Activated CD8-positive, alpha-beta T cell treated with anti-CD3 and anti-CD28 coated beads for 36 hours (primary cell): ENCODE data around the gene ATXN1. TPM values are rescaled to one million over a fixed set of nuclear protein-coding genes. Genes with fewer than 3 reads are reported as not detected.

Experiments
- ATAC-seq: fragments of 200-7000 bp; cut with Tn5 transposase; one replicate; pipeline ENCODE4 v1.10.0; 2021; ENCODE audit warnings: mild to moderate bottlenecking, moderate library complexity
- CTCF ChIA-PET: fragments of 350-600 bp; sonication (Branson Sonifier 250); formaldehyde crosslinking; loops from one replicate; lab custom pipeline; 2021; ENCODE audit warnings: antibody characterized with exemption; lab: Charles Lee
- POLR2A ChIA-PET: fragments of 350-600 bp; sonication (Branson Sonifier 250); formaldehyde crosslinking; loops from one replicate; lab custom pipeline; 2021; ENCODE audit warnings: antibody characterized with exemption; lab: Charles Lee
- DNase-seq: peaks from one replicate; pipeline ENCODE4 v3.0.0-alpha.2; 2020
- H3K27ac Mint-ChIP-seq: one replicate; pipeline ENCODE4 v1.8.0; 2021; ENCODE audit warnings: mild to moderate bottlenecking, mixed read lengths
- H3K27me3 Mint-ChIP-seq: one replicate; pipeline ENCODE4 v1.8.0; 2021; ENCODE audit warnings: mixed read lengths
- H3K36me3 Mint-ChIP-seq: one replicate; pipeline ENCODE4 v1.8.0; 2021; ENCODE audit warnings: low read depth, mixed read lengths
- H3K4me1 Mint-ChIP-seq: one replicate; pipeline ENCODE4 v1.8.0; 2021; ENCODE audit warnings: low read depth, mixed read lengths
- H3K4me3 Mint-ChIP-seq: one replicate; pipeline ENCODE4 v1.8.0; 2021; ENCODE audit warnings: mild to moderate bottlenecking, moderate library complexity, mixed read lengths
- H3K9me3 Mint-ChIP-seq: one replicate; pipeline ENCODE4 v1.8.0; 2021; ENCODE audit warnings: mixed read lengths
- CTCF ChIP-seq: fragments of 200-600 bp; IDR thresholded peaks from one replicate; pipeline ENCODE4 v1.8.0; 2022; ENCODE audit warnings: antibody characterized with exemption, mild to moderate bottlenecking
- intact Hi-C: fragments of 100-400 bp; cut with micrococcal nuclease; formaldehyde crosslinking; loops from one replicate; pipeline ENCODE4 v1.10.0; 2022
- total RNA-seq, 2 experiments: library from RNA; stranded (reverse); gene quantifications; one replicate each; pipeline ENCODE4 v1.2.3, GENCODE V29; 2021

The ATXN1 gene
- total RNA-seq, 2 experiments from 2014 or later = 35.4 to 40.8 TPM

- no peaks in the 10 kb centered on the region for H3K27me3 Mint-ChIP-seq
- TF ChIP-seq CTCF = no peak
- ATAC-seq (peak; percentile 74), DNase-seq (peak; percentile 41)
- H3K36me3 Mint-ChIP-seq = peaks cover 29% of the 10 kb centered on the region
- POLR2A ChIA-PET = interaction anchor here (0.7 to 2.5 kb wide), 7 partner anchors 11 to 171 kb away, joined by 3 to 7 read pairs (median 4); partner anchors contain the start of gene ATXN1
- peak overlapping the region; percentile 21 for H3K4me3 Mint-ChIP-seq
- peaks cover 22% of the 10 kb centered on the region for H3K4me1 Mint-ChIP-seq
- peak overlapping the region; percentile 70 for H3K27ac Mint-ChIP-seq
- intact Hi-C loops = loop anchor here (5.0 kb wide), 1 partner anchor 171 kb away; the partner anchor contains the start of gene ATXN1
- CTCF ChIA-PET = interaction anchor here (1.1 to 1.6 kb wide), 5 partner anchors 11 to 274 kb away, joined by 3 to 5 read pairs (median 3); no protein-coding TSS in a partner anchor
- H3K9me3 Mint-ChIP-seq = no peaks in the 10 kb centered on the region
Measured at GRCh38 chr6:16591396-16592222, 169.7 kb downstream of the ATXN1 start.

GRCh38 chr6:16585805-16586204, 175.5 kb downstream of the ATXN1 start:
- Mint-ChIP-seq H3K4me1 (peaks cover 9% of the 10 kb centered on the region), H3K27ac (no peak overlapping the region), H3K4me3 (no peak overlapping the region), H3K27me3 (no peaks in the 10 kb centered on the region), H3K36me3 (peaks cover 41% of the 10 kb centered on the region), H3K9me3 (no peaks in the 10 kb centered on the region)
- no peak for TF ChIP-seq CTCF
- ChIA-PET POLR2A (no interaction called here), CTCF (no interaction called here)
- no peak for ATAC-seq
- intact Hi-C loops = no loop called here
- DNase-seq = no peak

- no peak overlapping the region for H3K4me3 Mint-ChIP-seq
- H3K27me3 Mint-ChIP-seq = no peaks in the 10 kb centered on the region
- intact Hi-C loops = no loop called here
- ChIA-PET POLR2A (interaction anchor here (0.6 kb wide), 1 partner anchor 100 kb away, joined by 4 read pairs; no protein-coding TSS in a partner anchor), CTCF (no interaction called here)
- DNase-seq = no peak
- H3K9me3 Mint-ChIP-seq = no peaks in the 10 kb centered on the region
- no peak for ATAC-seq
- no peak overlapping the region for H3K27ac Mint-ChIP-seq
- peaks cover 7% of the 10 kb centered on the region for H3K4me1 Mint-ChIP-seq
- TF ChIP-seq CTCF = no peak
- H3K36me3 Mint-ChIP-seq = peaks cover 49% of the 10 kb centered on the region
Measured at GRCh38 chr6:16583144-16583762, 178.0 kb downstream of the ATXN1 start.

- no peak for DNase-seq
- intact Hi-C loops = no loop called here
- Mint-ChIP-seq H3K27ac (no peak overlapping the region), H3K4me3 (no peak overlapping the region), H3K27me3 (no peaks in the 10 kb centered on the region), H3K36me3 (peaks cover 44% of the 10 kb centered on the region), H3K9me3 (no peaks in the 10 kb centered on the region), H3K4me1 (peaks cover 7% of the 10 kb centered on the region)
- ChIA-PET CTCF (no interaction called here), POLR2A (no interaction called here)
- no peak for ATAC-seq
- TF ChIP-seq CTCF = no peak
Measured at GRCh38 chr6:16582446-16583143, 178.7 kb downstream of the ATXN1 start.
